Panc1 (cell line): ENCODE results near the gene GPC6. TPM values are rescaled to one million over a fixed set of nuclear protein-coding genes. Genes with fewer than 3 reads are reported as not detected.

ENCODE experiments used
- ATAC-seq: fragments of 200-7000 bp; cut with Tn5 transposase; 2 replicates; pipeline ENCODE4 v1.9.1; 2020; ENCODE audit warnings: mild to moderate bottlenecking, moderate library complexity
- BruUV-seq: library from RNA; stranded (reverse); fragments of 400-500 nt; replicated peaks from 2 replicates; lab custom pipeline; 2021; lab: Mats Ljungman, UMichigan
- CTCF ChIA-PET: fragments of 300-600 bp; sonication (Branson Sonifier 250); formaldehyde crosslinking; loops from one replicate; lab custom pipeline; 2022; ENCODE audit warnings: antibody characterized with exemption; lab: Charles Lee
- POLR2A ChIA-PET: fragments of 300-600 bp; sonication (Branson Sonifier 250); formaldehyde crosslinking; loops from one replicate; lab custom pipeline; 2022; ENCODE audit warnings: antibody characterized with exemption; lab: Charles Lee
- DNase-seq: peaks from one replicate; pipeline ENCODE4 v3.0.0-alpha.2; 2010; ENCODE audit warnings: low read depth, low spot score
- H3K27ac ChIP-seq: 2 replicates; pipeline ENCODE4 v1.5.1; 2011; ENCODE audit warnings: mild to moderate bottlenecking, low read length, inconsistent platforms
- H3K27me3 ChIP-seq: fragments of 200-500 bp; sonication (Bioruptor generic); 2 replicates; pipeline ENCODE4 v1.6.0; 2014; ENCODE audit warnings: low read length, inconsistent platforms; ENCODE audit not compliant: control insufficient read depth, insufficient read depth
- H3K36me3 ChIP-seq: fragments of 200-500 bp; sonication (Bioruptor generic); 2 replicates; pipeline ENCODE4 v1.5.1; 2014; ENCODE audit warnings: inconsistent platforms, mild to moderate bottlenecking, low read length, moderate library complexity; ENCODE audit not compliant: control insufficient read depth, insufficient read depth
- H3K4me1 ChIP-seq: 2 replicates; pipeline ENCODE4 v1.5.1; 2011; ENCODE audit warnings: inconsistent platforms, mild to moderate bottlenecking, low read length, moderate library complexity; ENCODE audit not compliant: control insufficient read depth, insufficient read depth
- H3K4me3 ChIP-seq, 2 experiments: 2 replicates each; pipeline ENCODE4 v1.5.1; 2011 to 2012; ENCODE audit warnings: low read depth in 2 of 2, low read length in 2 of 2, mild to moderate bottlenecking in 2 of 2, inconsistent platforms in 1 of 2, moderate library complexity in 1 of 2
- H3K9me3 ChIP-seq: fragments of 200-500 bp; sonication (Bioruptor generic); 2 replicates; pipeline ENCODE4 v1.5.1; 2014; ENCODE audit warnings: low read depth, mild to moderate bottlenecking, inconsistent platforms, low read length, moderate library complexity; ENCODE audit not compliant: control insufficient read depth, insufficient read depth
- POLR2AphosphoS5 ChIP-seq: IDR thresholded peaks from 2 replicates; pipeline ENCODE4 v1.6.1; 2012; ENCODE audit warnings: mild to moderate bottlenecking, low read depth, low read length, moderate library complexity
- REST ChIP-seq, 2 experiments: IDR thresholded peaks; 2 replicates each; pipeline ENCODE4 v1.6.1; 2011 to 2012; ENCODE audit warnings: low read depth in 2 of 2, control low read depth in 1 of 2, low read length in 1 of 2, mild to moderate bottlenecking in 1 of 2, moderate library complexity in 1 of 2; ENCODE audit not compliant: insufficient read depth in 1 of 2
- SIN3A ChIP-seq: IDR thresholded peaks from 2 replicates; pipeline ENCODE4 v1.6.1; 2012; ENCODE audit warnings: low read depth, mild to moderate bottlenecking, low read length, moderate library complexity, borderline replicate concordance; ENCODE audit not compliant: insufficient read depth
- TCF7L2 ChIP-seq: IDR thresholded peaks from 2 replicates; pipeline ENCODE4 v1.6.1; 2011; ENCODE audit warnings: mild to moderate bottlenecking, low read depth, low read length, inconsistent platforms
- in situ Hi-C: cut with HindIII; loops from 2 replicates; pipeline ENCODE4 v1.10.0; 2016; ENCODE audit warnings: low sequenced_read_pairs, low pct_unique_long_range_greater_than_20kb
- intact Hi-C: fragments of 100-400 bp; cut with micrococcal nuclease; formaldehyde crosslinking; loops from one replicate; pipeline ENCODE4 v1.10.0; 2022; ENCODE audit not compliant: unreplicated experiment
- total RNA-seq: library from RNA; stranded (reverse); gene quantifications from one replicate; pipeline ENCODE4 v1.2.1, GENCODE V29; 2021; ENCODE audit not compliant: unreplicated experiment
- TF ChIP-seq, protein P1 (sequence below): fragments of 450-650 bp; IDR thresholded peaks from 2 replicates; pipeline ENCODE4 v1.5.1; 2017; ENCODE audit warnings: mild to moderate bottlenecking

Gene GPC6
- total RNA-seq, 1 experiment from 2014 or later, result 4.8 TPM

- in situ Hi-C loops (no loop called here), intact Hi-C loops (no loop called here)
- H3K4me1 ChIP-seq, result no peaks in the 10 kb centered on the region
- H3K27ac ChIP-seq, result no peak overlapping the region
- ChIA-PET POLR2A (no interaction called here), CTCF (no interaction called here)
- no peaks in the 10 kb centered on the region for H3K27me3 ChIP-seq
- no TSS peak for BruUV-seq
- no peak for DNase-seq
- no peak overlapping the region for H3K4me3 ChIP-seq
- no peak for ATAC-seq
- no peaks in the 10 kb centered on the region for H3K9me3 ChIP-seq
- H3K36me3 ChIP-seq, result no peaks in the 10 kb centered on the region
- no peak for TF ChIP-seq REST (IDR thresholded peaks at IDR 0.05; ENCODE audit: insufficient read depth in 1 of 2, low read depth in 2 of 2, low read length in 1 of 2)
- TF ChIP-seq SIN3A, result no peak
- no peak for TF ChIP-seq TCF7L2
- TF ChIP-seq, protein P1, sequence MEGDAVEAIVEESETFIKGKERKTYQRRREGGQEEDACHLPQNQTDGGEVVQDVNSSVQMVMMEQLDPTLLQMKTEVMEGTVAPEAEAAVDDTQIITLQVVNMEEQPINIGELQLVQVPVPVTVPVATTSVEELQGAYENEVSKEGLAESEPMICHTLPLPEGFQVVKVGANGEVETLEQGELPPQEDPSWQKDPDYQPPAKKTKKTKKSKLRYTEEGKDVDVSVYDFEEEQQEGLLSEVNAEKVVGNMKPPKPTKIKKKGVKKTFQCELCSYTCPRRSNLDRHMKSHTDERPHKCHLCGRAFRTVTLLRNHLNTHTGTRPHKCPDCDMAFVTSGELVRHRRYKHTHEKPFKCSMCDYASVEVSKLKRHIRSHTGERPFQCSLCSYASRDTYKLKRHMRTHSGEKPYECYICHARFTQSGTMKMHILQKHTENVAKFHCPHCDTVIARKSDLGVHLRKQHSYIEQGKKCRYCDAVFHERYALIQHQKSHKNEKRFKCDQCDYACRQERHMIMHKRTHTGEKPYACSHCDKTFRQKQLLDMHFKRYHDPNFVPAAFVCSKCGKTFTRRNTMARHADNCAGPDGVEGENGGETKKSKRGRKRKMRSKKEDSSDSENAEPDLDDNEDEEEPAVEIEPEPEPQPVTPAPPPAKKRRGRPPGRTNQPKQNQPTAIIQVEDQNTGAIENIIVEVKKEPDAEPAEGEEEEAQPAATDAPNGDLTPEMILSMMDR, result no peak
- TF ChIP-seq POLR2AphosphoS5, result no peak
Observed at GRCh38 chr13:94031609-94032008, 805.0 kb downstream of the GPC6 start.

DNA sequence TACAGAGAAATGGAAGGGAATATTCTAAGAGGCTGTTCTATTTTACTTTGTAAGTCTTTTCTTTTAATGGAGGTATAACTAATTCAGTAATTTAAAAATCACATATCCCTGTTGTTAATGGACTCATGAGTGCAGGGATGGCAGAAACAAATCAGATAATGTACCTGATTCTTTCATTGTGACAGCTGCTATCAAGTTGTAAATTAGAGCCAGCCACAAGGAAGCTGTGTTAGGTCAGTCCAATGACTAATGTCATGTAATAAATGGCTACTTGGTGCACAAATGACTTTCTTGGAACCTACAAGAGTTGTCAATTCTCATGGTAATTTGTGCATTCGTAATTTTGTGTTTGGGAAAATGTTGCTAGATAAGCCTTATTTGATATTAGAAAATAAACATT lies 806.5 kb downstream of the GPC6 start:
- TF ChIP-seq, protein P1, result no peak
- TF ChIP-seq POLR2AphosphoS5 (no peak), REST (IDR thresholded peaks at IDR 0.05; ENCODE audit: insufficient read depth in 1 of 2, low read depth in 2 of 2, low read length in 1 of 2) (no peak), TCF7L2 (no peak), SIN3A (no peak)
- no peaks in the 10 kb centered on the region for H3K9me3 ChIP-seq
- in situ Hi-C loops (no loop called here), intact Hi-C loops (no loop called here)
- no peak for ATAC-seq
- no peaks in the 10 kb centered on the region for H3K36me3 ChIP-seq
- H3K4me3 ChIP-seq, result no peak overlapping the region
- ChIA-PET CTCF (no interaction called here), POLR2A (no interaction called here)
- H3K27me3 ChIP-seq, result no peaks in the 10 kb centered on the region
- BruUV-seq, result no TSS peak
- H3K27ac ChIP-seq, result no peak overlapping the region
- H3K4me1 ChIP-seq, result no peaks in the 10 kb centered on the region
- DNase-seq, result no peak
